ENCODE results near the gene EPS15. TPM values are rescaled to one million over a fixed set of nuclear protein-coding genes. Genes with fewer than 3 reads are reported as not detected.

Gene EPS15
- total and polyA plus RNA-seq, 9 of the 15 experiments (the other 6 are each of a cell fraction or from before 2014, with no cell fraction given): 23.1 to 69.0 (median 41.7) TPM

GRCh38 chr1:51325878-51326755 is 192.9 kb downstream of the EPS15 start (continued):
- TF ChIP-seq HOMEZ (CRISPR knock-in tag; IDR thresholded peaks at IDR 0.05) (no peak), MCM5 (IDR thresholded peaks at IDR 0.05; ENCODE audit: low read depth) (no peak), KLF16 (IDR thresholded peaks at IDR 0.05) (no peak), DLX4 (CRISPR knock-in tag; IDR thresholded peaks at IDR 0.05) (no peak), TBL1XR1 (IDR thresholded peaks at IDR 0.05; ENCODE audit: low read length in 2 of 2) (no peak), ZNF146 (CRISPR knock-in tag; IDR thresholded peaks at IDR 0.05; ENCODE audit: unreplicated experiment) (no peak), RHOXF2B (CRISPR knock-in tag; conservative IDR thresholded peaks at IDR 0.05) (no peak), SOX6 (IDR thresholded peaks at IDR 0.05) (no peak), ZNF717 (CRISPR knock-in tag; IDR thresholded peaks at IDR 0.05) (no peak), TCF3 (CRISPR knock-in tag; IDR thresholded peaks at IDR 0.05) (peak; percentile 39; the same call in 1 of the 2 replicates), PHF8 (IDR thresholded peaks at IDR 0.05; ENCODE audit: borderline replicate concordance, low read length) (no peak), ZZZ3 (IDR thresholded peaks at IDR 0.05) (no peak), E2F1 (CRISPR knock-in tag; IDR thresholded peaks at IDR 0.05) (no peak), NR4A1 (CRISPR knock-in tag; IDR thresholded peaks at IDR 0.05) (no peak), NR4A1 (tag; IDR thresholded peaks at IDR 0.05) (no peak), PCBP2 (IDR thresholded peaks at IDR 0.05; ENCODE audit: low read depth, low read length, poor library complexity, severe bottlenecking) (no peak), KDM4B (IDR thresholded peaks at IDR 0.05; ENCODE audit: borderline replicate concordance in 2 of 2, low read depth in 1 of 2) (no peak), PHF21A (IDR thresholded peaks at IDR 0.05; ENCODE audit: borderline replicate concordance, low read depth) (no peak), SIRT6 (IDR thresholded peaks at IDR 0.05; ENCODE audit: low read depth, low read length) (no peak), ZNF75A (CRISPR knock-in tag; IDR thresholded peaks at IDR 0.05) (no peak), FOXO4 (CRISPR knock-in tag; IDR thresholded peaks at IDR 0.05) (0 out of 2 replicates have a peak, but pooled peaks have one; percentile 2), TCF7L2 (IDR thresholded peaks at IDR 0.05; ENCODE audit: low read depth, low read length) (no peak), CC2D1A (IDR thresholded peaks at IDR 0.05) (no peak), THRB (CRISPR knock-in tag; conservative IDR thresholded peaks at IDR 0.05) (no peak)

Measured in K562 (cell line).